ENCODE results near the gene TMEM9.

- TF ChIP-seq GATA3 (IDR thresholded peaks at IDR 0.05; ENCODE audit: low read depth, low read length) (no peak), GATA2 (IDR thresholded peaks at IDR 0.05; ENCODE audit: low read depth, low read length) (no peak)
Measured at GRCh38 chr1:201184307-201185122, 30.2 kb upstream of the TMEM9 start.
